NCI-H2107 treated with DMSO at 0.1 percent for 48 hours (cell line): ENCODE results near the gene AP3D1.
"Not testable (repeated sequence)": the region's sequence is repeated elsewhere in the genome, so short reads cannot be mapped to it uniquely, and the experiment has no call there.

Experiments
- DNase-seq: peaks from one replicate; lab custom pipeline; 2025; ENCODE audit not compliant: unreplicated experiment; lab: John Stamatoyannopoulos, UW

AP3D1 gene

GRCh38 chr19:2129486-2129885, 21.9 kb downstream of the AP3D1 start:
- no peak for DNase-seq

- DNase-seq = no peak
These were observed 22.3 kb downstream of the AP3D1 start for GRCh38 chr19:2129022-2129421.

- DNase-seq = not testable (repeated sequence)
These were observed 23.1 kb downstream of the AP3D1 start for GRCh38 chr19:2128252-2128651.

GRCh38 chr19:2127758-2128157, 23.6 kb downstream of the AP3D1 start:
- DNase-seq = peak; percentile 21

- DNase-seq = no peak
These were observed 24.4 kb downstream of the AP3D1 start for GRCh38 chr19:2126879-2127518.

- DNase-seq = no peak
These were observed 27.5 kb downstream of the AP3D1 start for GRCh38 chr19:2123682-2124387.

- no peak for DNase-seq
These were observed 28.4 kb downstream of the AP3D1 start for GRCh38 chr19:2122982-2123381.

GRCh38 chr19:2122251-2122650, 29.1 kb downstream of the AP3D1 start:
- DNase-seq = no peak

GRCh38 chr19:2121416-2122051, 29.8 kb downstream of the AP3D1 start:
- DNase-seq = no peak

GRCh38 chr19:2120821-2121220, 30.5 kb downstream of the AP3D1 start:
- DNase-seq = no peak

- DNase-seq = no peak
These were observed 31.2 kb downstream of the AP3D1 start for GRCh38 chr19:2119921-2120785.

- DNase-seq = no peak
These were observed 32.9 kb downstream of the AP3D1 start for GRCh38 chr19:2118438-2118837.

GRCh38 chr19:2117215-2117960, 34.0 kb downstream of the AP3D1 start:
- no peak for DNase-seq

GRCh38 chr19:2116507-2116906, 34.9 kb downstream of the AP3D1 start:
- DNase-seq = no peak

GRCh38 chr19:2115911-2116426, 35.4 kb downstream of the AP3D1 start:
- DNase-seq = no peak

GRCh38 chr19:2115324-2115723, 36.0 kb downstream of the AP3D1 start:
- DNase-seq = no peak

- no peak for DNase-seq
These were observed 36.5 kb downstream of the AP3D1 start for GRCh38 chr19:2114821-2115220.

- DNase-seq = no peak
These were observed 37.1 kb downstream of the AP3D1 start for GRCh38 chr19:2114218-2114617.

GRCh38 chr19:2113439-2114211, 37.7 kb downstream of the AP3D1 start:
- no peak for DNase-seq
